HG03097 (cell line): Measurements from ENCODE around the gene FNIP2.
"Not testable (repeated sequence)": the region's sequence is repeated elsewhere in the genome, so short reads cannot be mapped to it uniquely, and the experiment has no call there.

Source experiments
- ATAC-seq: cut with Tn5 transposase; IDR thresholded peaks from one replicate; pipeline ENCODE4 v1.9.1; 2021; ENCODE audit not compliant: unreplicated experiment, low FRiP score

The FNIP2 gene

GRCh38 chr4:158861766-158862165 is 92.9 kb downstream of the FNIP2 start:
- ATAC-seq, result no peak

- no peak for ATAC-seq
Observed at GRCh38 chr4:158863296-158863695, 94.5 kb downstream of the FNIP2 start.

DNA sequence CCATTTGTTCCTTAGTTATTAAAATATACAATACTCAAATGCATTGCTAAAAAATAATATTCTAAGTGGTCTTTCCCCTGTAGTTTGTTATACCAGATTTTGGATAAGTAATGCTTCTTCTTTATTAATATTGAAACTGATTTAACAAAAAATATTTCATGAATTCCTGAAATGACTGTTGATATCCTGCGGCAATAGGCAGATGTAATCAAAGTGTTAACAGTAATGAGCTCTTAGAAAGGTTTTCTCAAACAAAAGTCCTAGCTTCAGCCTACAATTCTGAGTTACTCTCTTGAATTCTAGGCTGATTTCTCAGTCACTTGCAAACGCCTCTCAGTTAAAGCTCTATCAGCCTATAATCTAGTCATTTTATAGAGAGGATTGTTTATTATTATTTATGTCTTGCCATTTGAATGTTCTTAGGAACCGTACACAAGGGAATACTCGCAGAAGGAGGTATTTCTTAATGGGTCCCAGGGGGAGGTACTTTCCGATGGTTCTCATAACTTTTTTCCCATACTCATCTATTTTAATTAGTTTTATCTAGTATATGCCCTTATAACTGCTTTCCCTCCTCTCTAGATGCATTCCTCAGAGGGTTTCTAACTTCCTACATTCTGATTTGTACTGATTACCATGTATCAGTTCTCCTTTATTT is 96.8 kb downstream of the FNIP2 start:
- no peak for ATAC-seq

- ATAC-seq, result no peak
Observed at GRCh38 chr4:158869001-158869400, 100.2 kb downstream of the FNIP2 start.

- no peak for ATAC-seq
Observed at GRCh38 chr4:158869761-158870160, 100.9 kb downstream of the FNIP2 start.

DNA sequence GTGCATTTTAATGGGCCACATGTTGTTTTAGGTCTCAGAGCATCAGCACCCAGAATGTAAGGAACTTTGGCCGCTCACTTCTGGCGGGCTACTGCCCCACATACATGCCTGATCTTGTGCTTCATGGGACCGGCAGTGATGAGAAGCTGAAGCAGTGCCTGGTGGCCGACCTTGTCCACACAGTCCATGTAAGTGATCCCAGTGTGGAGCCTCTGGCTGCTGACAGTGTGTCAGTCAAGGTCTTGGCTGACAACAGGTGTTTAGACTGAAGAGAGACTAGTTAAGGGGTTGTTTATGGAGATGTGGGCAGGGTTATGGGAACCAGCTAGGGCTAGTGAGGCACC is 101.4 kb downstream of the FNIP2 start:
- ATAC-seq, result no peak

DNA sequence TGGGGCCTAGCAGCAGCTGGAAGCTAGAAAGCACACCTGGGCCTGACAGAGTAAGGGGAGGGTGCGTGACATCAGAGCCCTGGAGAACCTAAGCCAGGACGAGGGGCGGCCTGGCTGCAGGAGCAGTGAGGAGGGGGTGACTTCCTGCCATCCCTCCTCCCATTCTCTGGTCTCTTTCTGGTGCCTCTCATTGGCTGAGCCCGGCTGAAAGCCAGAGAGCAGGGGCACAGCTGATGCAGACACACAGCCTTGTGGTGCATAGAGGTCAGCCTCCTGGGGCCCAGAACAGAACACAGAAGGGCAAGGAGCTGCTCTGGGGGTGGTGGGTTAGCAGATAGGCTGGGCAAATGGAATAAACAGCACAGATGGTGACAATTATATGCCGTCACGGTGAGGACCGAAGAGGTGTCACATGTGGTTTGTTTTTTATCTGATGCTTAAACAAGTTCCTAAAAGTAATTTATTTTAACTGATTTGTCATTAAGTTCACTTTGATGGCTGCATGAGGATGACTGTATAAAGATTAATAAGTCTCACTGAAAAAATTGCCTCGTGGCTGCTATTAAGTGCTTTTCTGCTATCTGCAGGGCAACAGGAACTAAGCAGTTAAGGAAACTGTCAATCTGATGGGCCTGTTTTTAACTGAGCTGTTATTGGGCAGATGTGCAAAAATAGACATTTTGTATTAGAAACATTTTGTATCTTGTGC is 102.0 kb downstream of the FNIP2 start:
- no peak for ATAC-seq

DNA sequence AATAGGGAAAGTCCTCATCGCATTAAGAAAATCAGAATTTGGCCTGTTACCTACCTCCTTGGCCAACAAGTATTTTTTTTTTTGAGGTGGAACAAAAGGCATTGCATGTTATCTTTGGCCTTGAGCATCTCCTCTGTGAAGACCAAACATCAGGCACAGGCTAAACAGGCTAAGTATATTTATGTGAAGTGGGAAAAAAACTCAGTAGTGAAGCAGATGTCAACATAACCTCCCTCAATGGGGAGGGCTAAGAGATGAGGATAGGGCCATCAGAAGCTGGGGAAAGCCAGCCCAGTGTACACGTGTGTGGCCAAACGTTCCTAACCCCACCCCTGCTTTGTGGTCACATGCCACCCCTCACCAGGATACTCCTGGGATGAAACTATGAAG is 102.5 kb downstream of the FNIP2 start:
- no peak for ATAC-seq

DNA sequence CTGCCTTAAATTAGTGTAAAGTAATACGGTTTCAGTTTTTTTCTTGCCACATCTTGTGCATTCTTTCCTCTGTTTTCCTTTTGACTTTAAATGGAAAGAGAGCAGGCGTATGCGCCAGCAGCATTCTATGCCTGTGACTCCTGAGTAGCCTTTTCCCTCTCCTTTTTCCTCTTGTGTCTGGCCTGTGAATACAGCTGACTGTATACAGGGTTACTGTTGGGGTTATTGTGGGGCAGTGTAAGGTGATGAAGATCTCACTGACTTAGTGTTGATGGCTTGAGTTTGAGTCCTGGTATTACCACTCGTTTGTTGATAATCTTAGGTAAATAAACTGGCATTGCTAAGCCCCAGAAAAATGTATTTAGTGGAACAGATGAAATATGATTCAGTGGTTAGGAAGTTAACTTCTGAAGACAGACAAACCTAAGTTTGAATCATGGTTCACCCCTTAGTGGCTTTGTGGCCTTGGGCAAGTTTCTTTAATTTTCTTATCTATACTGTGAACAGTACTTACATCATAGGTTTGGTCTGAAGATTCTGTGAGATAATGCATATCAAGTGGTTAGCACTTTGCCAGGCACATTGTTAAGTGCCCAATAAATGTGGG is 105.1 kb downstream of the FNIP2 start:
- ATAC-seq, result no peak

GRCh38 chr4:158875026-158875425 is 106.2 kb downstream of the FNIP2 start:
- ATAC-seq, result no peak

- ATAC-seq, result no peak
Observed at GRCh38 chr4:158875455-158875854, 106.6 kb downstream of the FNIP2 start.

DNA sequence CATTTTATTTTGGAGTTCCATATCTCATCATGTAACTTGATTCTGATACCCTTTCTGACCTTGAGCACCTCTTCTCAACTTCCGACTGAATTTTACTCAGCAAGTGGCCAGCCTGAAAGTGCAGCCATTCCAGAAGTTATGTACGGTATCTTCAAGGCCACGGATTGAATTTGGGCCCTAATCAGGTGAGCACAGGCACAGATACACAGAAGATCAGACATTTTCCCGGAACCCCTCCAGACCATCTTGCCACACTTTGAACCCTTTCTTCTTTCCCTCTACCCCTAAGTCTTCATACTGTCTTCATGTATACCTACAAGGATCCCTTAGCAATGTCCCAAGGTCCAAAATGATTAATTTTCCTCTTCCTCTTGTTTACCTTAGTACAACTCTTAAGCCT is 108.2 kb downstream of the FNIP2 start:
- no peak for ATAC-seq

- ATAC-seq, result not testable (repeated sequence)
Observed at GRCh38 chr4:158882142-158882541, 113.3 kb downstream of the FNIP2 start.

- no peak for ATAC-seq
Observed at GRCh38 chr4:158884280-158884679, 115.5 kb downstream of the FNIP2 start.

GRCh38 chr4:158885564-158885963 is 116.7 kb downstream of the FNIP2 start:
- no peak for ATAC-seq

DNA sequence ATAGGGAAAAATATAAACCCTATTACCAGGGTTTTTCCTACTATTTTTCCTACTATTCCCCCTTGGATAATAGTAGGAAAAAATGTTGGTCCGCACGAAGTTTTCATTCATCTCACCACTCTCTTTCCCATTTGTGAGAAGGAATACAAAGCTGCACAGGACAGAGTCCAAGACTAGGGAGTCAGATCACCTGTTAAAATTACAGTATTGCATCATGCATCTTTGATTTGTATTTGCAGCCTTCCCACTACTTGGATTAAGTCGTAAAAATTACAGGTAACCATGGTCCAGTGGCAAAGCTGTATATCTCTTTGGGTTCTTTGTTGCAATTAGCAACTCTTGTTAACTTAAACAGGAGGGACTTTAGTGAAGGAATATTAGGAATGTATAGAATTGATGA is 121.5 kb downstream of the FNIP2 start:
- no peak for ATAC-seq

DNA sequence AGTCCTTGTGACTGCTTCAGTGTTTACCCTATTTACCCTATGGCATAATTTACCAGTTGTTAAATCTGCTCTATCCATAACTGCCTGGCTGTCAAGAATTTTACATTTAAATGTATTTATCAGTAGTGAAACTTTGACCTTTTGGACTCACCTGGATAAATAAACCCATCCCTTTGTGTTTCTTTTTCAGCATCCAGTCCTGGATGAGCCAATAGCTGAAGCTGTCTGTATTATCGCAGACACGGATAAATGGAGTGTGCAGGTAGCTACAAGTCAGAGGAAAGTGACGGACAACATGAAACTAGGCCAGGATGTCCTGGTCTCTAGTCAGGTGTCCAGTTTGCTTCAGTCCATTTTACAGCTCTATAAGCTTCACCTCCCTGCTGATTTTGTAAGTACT is 122.4 kb downstream of the FNIP2 start:
- ATAC-seq, result no peak

DNA sequence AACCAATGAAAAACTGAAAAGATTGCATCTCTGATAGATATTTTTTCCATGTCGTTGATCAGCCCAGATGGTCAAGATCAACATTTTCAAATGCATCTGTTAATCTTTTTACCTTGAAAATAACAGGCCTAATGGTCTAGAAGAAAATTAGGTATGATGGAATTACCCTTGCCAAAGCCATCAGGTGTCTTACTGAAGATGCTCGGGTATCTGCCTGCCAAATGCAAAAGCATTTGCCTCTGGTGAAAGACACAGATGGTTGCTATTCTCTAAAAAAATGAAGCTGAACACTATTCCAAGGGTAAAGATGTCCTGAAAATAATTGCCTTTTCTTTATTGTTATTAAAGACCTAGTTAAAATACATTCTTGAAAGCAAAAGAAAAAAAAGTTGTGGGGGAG is 126.0 kb downstream of the FNIP2 start:
- ATAC-seq, result no peak

GRCh38 chr4:158895797-158896576 is 127.2 kb downstream of the FNIP2 start:
- ATAC-seq, result no peak

DNA sequence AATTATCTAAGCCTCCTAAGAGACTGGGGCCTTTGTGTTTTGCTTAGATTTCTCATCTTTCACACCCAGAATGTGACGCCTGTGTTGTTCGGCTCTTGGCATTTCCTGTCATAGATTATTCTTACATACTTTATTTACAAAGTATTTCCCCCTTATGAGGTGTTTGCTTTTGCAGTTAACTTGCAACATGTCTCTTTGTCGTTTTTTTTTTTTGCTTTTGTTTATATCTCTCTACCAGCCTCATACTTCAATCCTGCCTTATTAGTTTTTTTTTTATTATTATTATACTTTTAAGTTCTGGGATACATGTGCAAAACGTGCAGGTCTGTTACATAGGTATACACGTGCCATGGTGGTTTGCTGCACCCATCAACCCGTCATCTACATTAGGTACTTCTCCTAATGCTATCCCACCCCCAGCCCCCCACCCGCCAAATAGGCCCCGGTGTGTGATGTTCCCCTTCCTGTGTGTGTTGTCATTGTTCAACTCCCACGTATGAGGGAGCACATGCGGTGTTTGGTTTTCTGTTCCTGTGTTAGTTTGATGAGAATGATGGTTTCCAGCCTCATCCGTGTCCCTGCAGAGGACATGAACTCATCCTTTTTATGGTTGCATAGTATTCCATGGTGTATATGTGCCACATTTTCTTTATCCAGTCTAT is 127.9 kb downstream of the FNIP2 start:
- ATAC-seq, result not testable (repeated sequence)

DNA sequence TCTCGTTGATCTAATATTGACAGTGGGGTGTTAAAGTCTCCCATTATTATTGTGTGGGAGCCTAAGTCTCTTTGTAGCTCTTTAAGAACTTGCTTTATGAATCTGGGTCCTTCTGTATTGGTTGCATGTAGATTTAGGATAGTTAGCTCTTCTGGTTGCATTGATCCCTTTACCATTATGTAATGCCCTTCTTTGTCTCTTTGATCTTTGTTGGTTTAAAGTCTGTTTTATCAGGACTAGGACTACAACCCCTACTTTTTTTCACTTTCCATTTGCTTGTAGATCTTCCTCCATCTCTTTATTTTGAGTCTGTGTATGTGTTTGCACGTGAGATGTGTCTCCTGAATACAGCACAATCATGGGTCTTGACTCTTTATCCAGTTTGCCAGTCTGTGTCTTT is 131.6 kb downstream of the FNIP2 start:
- ATAC-seq, result not testable (repeated sequence)
